Stimulated activated CD4-positive, alpha-beta T cell treated with anti-CD3 and anti-CD28 coated beads, Interleukin-4, amount 100 ng/mL, for 4 hours (primary cell): ENCODE data around the gene GPR157.
"Not testable (repeated sequence)": the region's sequence is repeated elsewhere in the genome, so short reads cannot be mapped to it uniquely, and the experiment has no call there.

Experiments used
- DNase-seq, 2 experiments: peaks; one replicate each; pipeline ENCODE4 v3.0.0-alpha.2; 2020

Gene GPR157

GRCh38 chr1:9115351-9116205 is 13.3 kb downstream of the GPR157 start:
- no peak for DNase-seq

DNA sequence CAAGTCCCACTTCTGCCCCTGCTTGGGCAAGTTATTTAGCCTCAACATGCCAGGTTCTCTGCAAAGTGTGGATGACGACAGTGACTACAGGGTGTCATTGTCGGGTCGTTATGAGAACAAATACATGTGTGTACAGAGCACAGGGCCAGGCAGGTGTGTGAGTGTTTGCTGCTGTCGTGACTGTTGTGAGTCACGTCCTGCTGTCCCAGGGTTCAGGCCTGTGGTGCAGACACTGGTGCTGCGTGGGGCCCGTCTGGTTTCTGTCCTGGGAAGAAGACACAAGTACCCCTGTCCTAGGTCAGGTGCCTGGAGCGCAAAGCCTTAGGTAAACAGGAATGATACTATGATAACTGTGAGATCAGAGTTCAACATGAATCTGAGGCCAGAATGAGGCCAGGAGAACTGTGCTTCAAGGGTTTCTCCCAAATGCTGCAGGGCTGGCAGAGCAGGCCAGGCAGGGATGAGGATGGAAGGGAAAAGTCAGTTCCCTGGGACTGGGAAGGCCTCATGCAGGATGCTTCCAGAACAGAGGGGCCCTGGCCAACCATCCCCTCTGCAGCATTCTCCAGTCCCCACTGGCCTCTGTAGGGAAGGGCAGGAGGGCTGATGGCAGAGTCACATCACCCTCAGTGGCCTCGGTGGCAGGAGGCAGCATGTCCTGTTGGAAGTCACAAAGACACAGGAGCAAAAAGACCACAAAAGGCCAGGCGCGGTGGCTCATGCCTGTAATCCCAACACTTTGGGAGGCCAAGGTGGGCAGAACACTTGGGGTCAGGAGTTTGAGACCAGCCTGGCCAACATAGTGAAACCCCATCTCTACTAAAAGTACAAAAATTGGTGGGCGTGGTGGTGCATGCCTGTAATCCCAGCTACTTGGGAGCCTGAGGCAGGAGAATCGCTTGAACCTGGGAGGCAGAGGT is 15.7 kb downstream of the GPR157 start:
- no peak for DNase-seq

GRCh38 chr1:9111957-9112356 is 16.9 kb downstream of the GPR157 start:
- DNase-seq, result no peak

GRCh38 chr1:9111357-9111691 is 17.6 kb downstream of the GPR157 start:
- no peak for DNase-seq

GRCh38 chr1:9110669-9111356 is 18.1 kb downstream of the GPR157 start:
- peak; percentile 72 to 84 for DNase-seq

DNA sequence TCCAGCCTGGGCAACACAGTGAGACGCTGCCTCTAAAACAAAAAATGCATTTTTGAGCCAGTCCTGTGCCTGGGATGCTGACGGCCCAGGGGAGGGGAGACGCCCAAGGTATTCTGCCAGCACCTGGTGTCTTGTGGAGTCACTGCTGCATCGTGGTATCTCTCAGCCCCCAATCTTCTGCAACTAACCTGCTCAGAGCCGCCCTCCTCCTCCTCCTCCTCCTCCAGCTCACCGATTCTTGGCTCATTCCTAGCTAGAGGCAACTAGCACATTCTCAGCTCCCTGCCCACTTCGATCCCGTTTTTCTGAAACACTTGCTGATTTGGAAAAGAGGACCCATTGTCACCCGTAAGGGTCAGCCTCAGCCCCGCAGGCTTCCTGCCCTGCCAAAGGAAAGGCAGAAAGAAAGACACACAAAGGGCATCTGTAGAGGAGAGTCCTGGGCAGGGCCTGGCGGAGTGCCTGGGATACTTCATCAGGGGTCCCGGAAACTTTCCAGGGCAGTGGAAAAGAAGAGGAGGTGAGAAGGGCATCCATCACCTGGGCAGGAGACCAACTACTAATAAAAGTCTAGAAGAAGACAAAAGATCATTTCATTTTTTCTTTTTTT is 20.7 kb downstream of the GPR157 start:
- DNase-seq, result no peak

DNA sequence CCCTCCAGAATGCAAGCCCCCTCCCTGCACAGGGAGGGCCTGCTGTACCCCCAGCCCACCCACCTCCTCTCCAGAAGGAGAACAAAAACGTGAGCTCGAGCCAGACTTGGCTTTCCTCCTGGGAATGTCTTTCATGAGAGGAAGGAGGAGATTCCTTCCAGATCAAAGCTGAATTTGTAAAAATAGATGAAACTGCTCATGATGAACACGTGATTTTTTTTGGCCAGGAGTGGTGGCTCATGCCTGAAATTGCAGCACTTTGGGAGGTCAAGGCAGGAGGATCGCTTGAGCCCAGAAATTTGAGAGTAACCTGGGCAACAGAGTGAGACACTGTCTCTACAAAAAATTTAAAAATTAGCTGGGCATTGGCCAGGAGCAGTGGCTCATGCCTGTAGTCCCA is 21.8 kb downstream of the GPR157 start:
- DNase-seq, result no peak

DNA sequence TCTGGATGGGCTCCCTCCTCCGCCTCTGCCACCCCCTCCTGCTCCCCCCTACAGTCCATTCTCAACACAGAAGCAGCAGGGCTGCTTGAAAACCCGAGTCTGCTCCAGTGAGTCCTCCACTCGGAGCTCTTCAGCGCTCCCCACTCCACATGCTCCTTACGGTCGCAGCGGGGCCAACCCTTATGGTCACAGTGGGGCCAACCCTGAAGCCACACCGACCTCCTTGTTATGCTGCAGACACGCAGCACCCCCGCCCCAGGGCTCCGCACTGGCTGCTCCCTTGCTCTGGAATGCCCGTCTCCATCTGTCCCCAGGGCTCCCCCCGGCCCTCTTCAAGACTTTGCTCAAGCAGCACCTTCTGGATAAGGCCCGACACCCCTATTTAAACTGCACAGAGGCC is 22.6 kb downstream of the GPR157 start:
- no peak for DNase-seq

GRCh38 chr1:9105336-9105867 is 23.5 kb downstream of the GPR157 start:
- DNase-seq, result no peak

- DNase-seq, result no peak
Measured at GRCh38 chr1:9101510-9102146, 27.3 kb downstream of the GPR157 start.

DNA sequence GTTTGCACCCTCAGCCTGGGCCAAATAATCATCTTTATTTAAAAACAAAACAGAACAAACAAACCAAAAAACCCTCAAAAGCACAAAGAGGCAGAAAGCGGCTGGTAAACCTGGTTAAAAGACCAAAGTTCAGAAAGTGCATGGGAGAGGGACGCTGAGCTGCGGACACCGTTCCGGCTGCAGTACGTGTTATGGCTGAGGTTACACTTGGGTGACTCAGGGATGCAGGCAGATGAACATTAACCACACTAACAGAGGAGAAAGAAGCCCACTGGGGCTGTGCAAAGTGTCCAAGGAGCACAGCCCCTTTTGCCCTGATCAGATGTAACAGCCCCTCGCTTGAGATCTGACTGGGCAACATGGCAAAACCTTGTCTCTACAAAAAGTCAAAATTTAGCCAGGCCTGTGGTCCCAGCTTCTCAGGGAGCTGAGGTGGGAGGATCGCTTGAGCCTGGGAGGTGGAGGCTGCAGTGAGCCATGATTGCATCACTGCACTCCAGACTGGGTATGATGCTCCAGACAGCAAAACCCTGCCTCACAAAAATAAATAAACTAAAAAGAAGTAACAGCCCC is 28.3 kb downstream of the GPR157 start:
- no peak for DNase-seq

DNA sequence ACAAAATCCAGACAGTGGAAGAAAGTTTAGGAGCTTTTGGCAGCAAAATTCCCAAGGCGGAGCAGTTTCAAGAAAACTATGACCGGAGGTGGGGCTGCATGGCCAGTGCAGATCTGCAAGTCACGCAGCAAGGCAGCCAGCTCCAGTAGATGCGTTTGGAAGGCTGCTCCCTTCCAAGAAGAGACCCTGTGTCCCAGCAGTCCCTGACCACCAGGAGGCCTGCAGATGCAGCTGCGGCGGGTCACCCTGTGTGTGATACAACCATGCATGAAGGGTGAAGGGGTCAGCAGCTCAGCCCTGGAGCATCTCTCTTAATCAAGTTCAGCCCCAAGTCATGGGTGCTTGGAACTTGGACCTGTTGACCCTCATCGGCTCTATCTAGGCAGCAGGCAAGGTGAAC is 29.3 kb downstream of the GPR157 start:
- DNase-seq, result no peak

- DNase-seq, result no peak
Measured at GRCh38 chr1:9097947-9098705, 30.8 kb downstream of the GPR157 start.

- no peak for DNase-seq
Measured at GRCh38 chr1:9095818-9096217, 33.1 kb downstream of the GPR157 start.

DNA sequence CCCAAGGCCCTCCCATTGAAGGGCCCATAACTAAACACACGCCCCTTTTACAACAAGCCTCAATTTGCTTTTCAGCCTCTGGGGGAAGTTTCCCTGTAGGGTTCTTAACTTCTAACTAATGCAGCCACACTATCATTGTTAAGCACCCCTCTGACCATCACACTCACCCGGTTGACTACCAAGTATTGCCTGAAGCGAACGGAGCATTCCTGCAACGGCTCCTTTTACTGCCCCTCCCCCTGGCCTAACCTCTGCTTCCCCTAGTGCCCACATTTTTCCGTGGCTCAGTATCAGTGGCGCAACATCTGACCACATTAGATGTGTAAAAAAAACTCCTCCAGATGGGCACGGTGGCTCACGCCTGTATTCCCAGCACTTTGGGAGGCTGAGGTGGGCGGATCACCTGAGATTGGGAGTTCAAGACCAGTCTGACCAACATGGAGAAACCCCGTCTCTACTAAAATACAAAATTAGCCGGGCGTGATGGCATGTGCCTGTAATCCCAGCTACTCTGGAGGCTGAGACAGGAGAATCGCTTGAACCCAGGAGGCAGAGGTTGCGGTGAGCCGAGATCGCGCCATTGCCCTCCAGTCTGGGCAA is 34.8 kb downstream of the GPR157 start:
- not testable (repeated sequence) for DNase-seq

GRCh38 chr1:9093581-9093980 is 35.3 kb downstream of the GPR157 start:
- no peak for DNase-seq

DNA sequence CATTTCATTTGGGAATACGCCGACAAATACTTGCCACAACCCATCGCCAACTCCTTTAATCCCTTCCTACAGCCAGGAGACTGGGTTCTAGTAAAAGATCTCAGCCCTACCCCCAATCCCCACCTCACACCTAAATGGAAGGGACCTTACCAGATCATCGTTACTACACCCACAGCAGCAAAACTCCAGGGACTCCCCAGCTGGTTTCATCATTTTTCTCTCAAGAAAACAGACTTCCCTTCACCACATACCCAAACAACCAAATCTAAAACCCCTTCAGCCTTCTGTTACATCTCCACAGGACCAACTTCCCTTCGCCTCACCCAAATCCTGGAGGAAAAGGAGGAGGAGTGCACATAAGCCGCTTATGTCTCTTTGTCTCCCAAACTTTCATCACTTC is 35.8 kb downstream of the GPR157 start:
- no peak for DNase-seq

- DNase-seq, result no peak
Measured at GRCh38 chr1:9088807-9089206, 40.1 kb downstream of the GPR157 start.

GRCh38 chr1:9087411-9088125 is 41.3 kb downstream of the GPR157 start:
- DNase-seq, result no peak

DNA sequence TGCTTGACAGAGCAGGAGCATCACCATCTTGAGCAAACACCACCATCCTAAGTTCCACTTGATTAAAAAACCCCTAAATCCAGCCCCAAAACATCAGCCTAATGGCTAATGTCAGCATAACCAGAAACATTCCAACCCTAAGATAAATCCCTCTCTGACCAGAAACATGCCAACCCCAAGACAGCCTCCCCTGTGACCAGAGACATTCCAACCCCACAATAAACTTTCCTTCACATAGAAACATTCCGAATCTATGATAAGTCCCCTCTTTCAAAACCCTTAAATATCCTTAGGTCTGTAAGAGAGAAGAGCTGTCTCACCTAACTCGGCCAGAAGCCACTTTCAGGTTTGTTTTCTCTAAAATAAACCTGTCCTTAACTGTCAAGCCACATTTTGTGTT is 42.1 kb downstream of the GPR157 start:
- no peak for DNase-seq
